Progenitor cell of endocrine pancreas (in vitro differentiated cells): ENCODE data around the gene ACRV1. TPM values are rescaled to one million over a fixed set of nuclear protein-coding genes. Genes with fewer than 3 reads are reported as not detected.
A peak's percentile ranks its signal among the peaks of the same experiment; 100 is the strongest.

Experiments
- DNase-seq: peaks from one replicate; pipeline ENCODE4 v3.0.0; 2021; ENCODE audit warnings: low spot score; ENCODE audit not compliant: unreplicated experiment
- H3K27ac Mint-ChIP-seq: 2 replicates; pipeline ENCODE4 v1.8.0; 2021; ENCODE audit warnings: mild to moderate bottlenecking, moderate library complexity, mixed read lengths
- H3K27me3 Mint-ChIP-seq: 2 replicates; pipeline ENCODE4 v1.8.0; 2021; ENCODE audit warnings: mixed read lengths
- H3K36me3 Mint-ChIP-seq: 2 replicates; pipeline ENCODE4 v1.8.0; 2022; ENCODE audit warnings: mixed read lengths; ENCODE audit not compliant: insufficient read depth
- H3K4me1 Mint-ChIP-seq: 2 replicates; pipeline ENCODE4 v1.8.0; 2021; ENCODE audit warnings: low read depth, mixed read lengths
- H3K4me3 Mint-ChIP-seq: 2 replicates; pipeline ENCODE4 v1.8.0; 2021; ENCODE audit warnings: low read depth, mild to moderate bottlenecking, moderate library complexity, mixed read lengths
- H3K9me3 Mint-ChIP-seq: 2 replicates; pipeline ENCODE4 v1.8.0; 2021; ENCODE audit warnings: low read depth, mixed read lengths
- total RNA-seq: library from RNA; stranded (reverse); gene quantifications from 2 replicates; pipeline ENCODE4 v1.2.1, GENCODE V29; 2021
- TF ChIP-seq, protein P1 (sequence below): fragments of 200-600 bp; sonication (generic); IDR thresholded peaks from one replicate; pipeline ENCODE4 v1.5.0; 2021; ENCODE audit warnings: antibody characterized with exemption, mild to moderate bottlenecking; ENCODE audit not compliant: unreplicated experiment

ACRV1 gene
- total RNA-seq, 1 donor from 2014 or later = 0.50 TPM

DNA sequence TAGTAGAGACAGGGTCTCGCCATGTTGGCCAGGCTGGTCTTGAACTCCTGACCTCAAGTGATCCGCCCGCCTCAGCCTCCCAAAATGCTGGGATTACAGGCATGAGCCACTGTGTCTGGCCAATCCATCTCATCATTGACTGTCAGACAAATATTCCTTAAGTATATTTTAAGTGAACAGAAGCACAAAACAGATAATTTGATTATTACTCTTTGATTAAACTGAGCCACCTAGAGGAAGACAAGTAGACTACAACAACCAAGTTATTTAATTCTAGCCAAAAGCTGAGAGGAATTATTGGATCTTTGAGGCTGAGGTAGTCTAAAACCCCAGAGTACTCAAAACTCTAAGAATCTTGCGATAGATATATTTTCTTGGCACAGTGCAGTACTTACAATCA is 1.2 kb downstream of the ACRV1 start:
- H3K4me1 Mint-ChIP-seq = peaks cover 16% of the 10 kb centered on the region
- H3K27ac Mint-ChIP-seq = no peak overlapping the region
- H3K36me3 Mint-ChIP-seq = peaks cover 13% of the 10 kb centered on the region
- no peaks in the 10 kb centered on the region for H3K9me3 Mint-ChIP-seq
- peaks cover 3% of the 10 kb centered on the region for H3K27me3 Mint-ChIP-seq
- H3K4me3 Mint-ChIP-seq = no peak overlapping the region
- TF ChIP-seq, protein P1, sequence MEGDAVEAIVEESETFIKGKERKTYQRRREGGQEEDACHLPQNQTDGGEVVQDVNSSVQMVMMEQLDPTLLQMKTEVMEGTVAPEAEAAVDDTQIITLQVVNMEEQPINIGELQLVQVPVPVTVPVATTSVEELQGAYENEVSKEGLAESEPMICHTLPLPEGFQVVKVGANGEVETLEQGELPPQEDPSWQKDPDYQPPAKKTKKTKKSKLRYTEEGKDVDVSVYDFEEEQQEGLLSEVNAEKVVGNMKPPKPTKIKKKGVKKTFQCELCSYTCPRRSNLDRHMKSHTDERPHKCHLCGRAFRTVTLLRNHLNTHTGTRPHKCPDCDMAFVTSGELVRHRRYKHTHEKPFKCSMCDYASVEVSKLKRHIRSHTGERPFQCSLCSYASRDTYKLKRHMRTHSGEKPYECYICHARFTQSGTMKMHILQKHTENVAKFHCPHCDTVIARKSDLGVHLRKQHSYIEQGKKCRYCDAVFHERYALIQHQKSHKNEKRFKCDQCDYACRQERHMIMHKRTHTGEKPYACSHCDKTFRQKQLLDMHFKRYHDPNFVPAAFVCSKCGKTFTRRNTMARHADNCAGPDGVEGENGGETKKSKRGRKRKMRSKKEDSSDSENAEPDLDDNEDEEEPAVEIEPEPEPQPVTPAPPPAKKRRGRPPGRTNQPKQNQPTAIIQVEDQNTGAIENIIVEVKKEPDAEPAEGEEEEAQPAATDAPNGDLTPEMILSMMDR = peak; percentile 32
- no peak for DNase-seq

DNA sequence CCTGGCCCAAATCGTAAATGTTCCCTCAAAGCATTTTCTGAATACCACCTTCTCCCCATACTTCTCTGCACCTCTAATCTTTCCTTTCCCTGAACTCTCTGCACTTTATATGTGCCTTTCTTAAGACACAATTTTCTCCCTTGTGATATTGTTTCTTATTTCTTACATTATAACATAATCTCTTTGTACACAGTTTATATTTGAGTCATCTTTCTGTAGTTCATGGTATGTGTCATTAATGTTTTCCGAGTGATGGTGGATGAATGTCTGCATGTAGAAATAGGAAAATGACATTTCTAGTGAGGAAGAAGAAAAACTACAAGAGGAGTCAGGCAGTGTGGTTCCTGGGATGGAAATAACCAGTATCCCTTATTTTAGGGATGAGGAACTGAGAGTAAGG is 5.5 kb downstream of the ACRV1 start:
- H3K27ac Mint-ChIP-seq = no peak overlapping the region
- no peaks in the 10 kb centered on the region for H3K27me3 Mint-ChIP-seq
- no peaks in the 10 kb centered on the region for H3K9me3 Mint-ChIP-seq
- H3K36me3 Mint-ChIP-seq = peaks cover 13% of the 10 kb centered on the region
- no peak for DNase-seq
- H3K4me1 Mint-ChIP-seq = peaks cover 2% of the 10 kb centered on the region
- TF ChIP-seq, protein P1 = no peak
- no peak overlapping the region for H3K4me3 Mint-ChIP-seq

- TF ChIP-seq, protein P1 = no peak
- Mint-ChIP-seq H3K27me3 (no peaks in the 10 kb centered on the region), H3K36me3 (peaks cover 14% of the 10 kb centered on the region), H3K9me3 (no peaks in the 10 kb centered on the region), H3K4me3 (no peak overlapping the region), H3K4me1 (no peaks in the 10 kb centered on the region), H3K27ac (no peak overlapping the region)
- no peak for DNase-seq
Observed at GRCh38 chr11:125674210-125674609, 6.4 kb downstream of the ACRV1 start.

DNA sequence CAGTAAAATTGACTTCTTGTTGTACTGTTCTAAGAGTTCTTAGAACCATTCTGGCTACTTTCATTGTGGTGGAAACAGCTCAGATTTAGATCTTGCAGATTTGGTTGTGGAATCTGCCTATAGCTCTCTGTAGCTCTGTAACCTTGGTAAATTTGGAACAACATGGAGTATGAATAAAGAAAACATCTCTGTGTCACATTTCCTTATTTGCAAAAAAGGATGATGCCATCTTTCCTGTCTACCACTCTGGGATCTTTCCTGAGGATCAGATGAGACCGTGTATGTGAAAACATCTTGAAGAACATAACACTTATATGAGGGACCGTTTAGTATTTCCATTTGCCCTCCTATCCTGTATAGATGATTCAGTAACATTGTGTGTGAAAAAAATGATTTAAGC is 9.1 kb downstream of the ACRV1 start:
- H3K4me3 Mint-ChIP-seq = no peak overlapping the region
- TF ChIP-seq, protein P1 = no peak
- no peaks in the 10 kb centered on the region for H3K4me1 Mint-ChIP-seq
- H3K36me3 Mint-ChIP-seq = peaks cover 15% of the 10 kb centered on the region
- H3K27ac Mint-ChIP-seq = no peak overlapping the region
- H3K9me3 Mint-ChIP-seq = peaks cover 8% of the 10 kb centered on the region
- H3K27me3 Mint-ChIP-seq = no peaks in the 10 kb centered on the region
- no peak for DNase-seq

DNA sequence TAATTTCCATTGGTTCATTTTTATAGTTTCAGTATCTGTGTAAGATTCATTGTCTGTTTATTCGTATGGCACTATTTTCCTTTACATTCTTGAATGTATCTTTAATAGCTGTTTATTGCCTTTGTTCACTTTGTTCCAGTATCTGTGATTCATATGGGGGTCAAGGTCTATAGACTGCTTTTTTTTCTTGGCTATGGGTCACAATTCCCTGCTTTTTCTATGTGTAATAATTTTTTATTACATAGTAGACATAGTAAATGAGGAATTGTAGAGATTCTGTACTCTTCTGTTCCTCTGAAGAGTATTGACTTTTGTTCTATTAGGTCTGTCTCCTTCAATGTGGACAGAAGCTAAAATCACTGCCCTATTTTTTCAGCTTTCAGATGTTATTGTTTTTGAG is 10.5 kb downstream of the ACRV1 start:
- no peaks in the 10 kb centered on the region for H3K4me1 Mint-ChIP-seq
- DNase-seq = no peak
- H3K36me3 Mint-ChIP-seq = peaks cover 25% of the 10 kb centered on the region
- peaks cover 19% of the 10 kb centered on the region for H3K9me3 Mint-ChIP-seq
- TF ChIP-seq, protein P1 = no peak
- no peaks in the 10 kb centered on the region for H3K27me3 Mint-ChIP-seq
- no peak overlapping the region for H3K4me3 Mint-ChIP-seq
- H3K27ac Mint-ChIP-seq = no peak overlapping the region
